GM12878 (cell line): ENCODE results near the gene NME7. TPM values are rescaled to one million over a fixed set of nuclear protein-coding genes. Genes with fewer than 3 reads are reported as not detected.

ENCODE experiments used
- ATAC-seq: fragments of 200-7000 bp; cut with Tn5 transposase; 3 replicates; pipeline ENCODE4 v1.9.1; 2020; ENCODE audit warnings: mild to moderate bottlenecking, moderate library complexity
- BruUV-seq: library from RNA; stranded (reverse); fragments of 400-500 nt; replicated peaks from 2 replicates; lab custom pipeline; 2021; lab: Mats Ljungman, UMichigan
- CTCF ChIA-PET: fragments of 300-600 bp; sonication (Branson Sonifier 250); formaldehyde crosslinking; extraction: SDS; loops from one replicate; lab custom pipeline; 2021; ENCODE audit warnings: inconsistent platforms; lab: Yijun Ruan, JAX
- POLR2A ChIA-PET: fragments of 350-600 bp; formaldehyde crosslinking; extraction: SDS; loops from one replicate; lab custom pipeline; 2021; ENCODE audit warnings: inconsistent platforms; lab: Charles Lee
- RAD21 ChIA-PET: fragments of 300-600 bp; sonication (Branson Sonifier 250); formaldehyde crosslinking; loops from one replicate; lab custom pipeline; 2023; ENCODE audit warnings: antibody characterized with exemption; ENCODE audit not compliant: unreplicated experiment; lab: Charles Lee
- SMC1A ChIA-PET: fragments of 300-600 bp; sonication (Branson Sonifier 250); formaldehyde crosslinking; loops from one replicate; lab custom pipeline; 2023; ENCODE audit not compliant: unreplicated experiment, uncharacterized antibody; lab: Charles Lee
- DNase-seq: peaks from one replicate; pipeline ENCODE4 v3.0.0-alpha.2; 2011; ENCODE audit warnings: low read depth, low spot score
- FAIRE-seq: peaks from 3 replicates; lab custom pipeline; 2011; peaks lifted over from hg19 to GRCh38; lab: Jason Lieb, UNC
- H2AFZ ChIP-seq: 2 replicates; pipeline ENCODE4 v1.6.0; 2011; ENCODE audit warnings: low read depth, low read length, control low read depth; ENCODE audit not compliant: control insufficient read depth
- H3K27ac ChIP-seq: 2 replicates; pipeline ENCODE4 v1.5.1; 2011; ENCODE audit warnings: control low read depth; ENCODE audit not compliant: control insufficient read depth, insufficient read depth
- H3K27me3 ChIP-seq, 2 experiments: replicated peaks in 1 of 2; 2 replicates each; pipeline versions ENCODE4 v1.6.0 to v1.6.1; 2011; ENCODE audit warnings: low read length in 1 of 2; ENCODE audit not compliant: control insufficient read depth in 2 of 2, insufficient read depth in 2 of 2
- H3K36me3 ChIP-seq, 2 experiments: 2 replicates each; pipeline ENCODE4 v1.5.1; 2011; ENCODE audit warnings: low read length in 1 of 2; ENCODE audit not compliant: control insufficient read depth in 2 of 2, insufficient read depth in 2 of 2
- H3K4me1 ChIP-seq: 2 replicates; pipeline ENCODE4 v1.6.1; 2011; ENCODE audit warnings: mild to moderate bottlenecking, low read length, moderate library complexity, mixed read lengths; ENCODE audit not compliant: control insufficient read depth, insufficient read depth
- H3K4me2 ChIP-seq: 2 replicates; pipeline ENCODE4 v1.6.0; 2011; ENCODE audit warnings: control low read depth; ENCODE audit not compliant: control insufficient read depth, insufficient read depth
- H3K4me3 ChIP-seq: fragments of 200-600 bp; sonication (generic); 2 replicates; pipeline ENCODE4 v1.5.1; 2016
- H3K79me2 ChIP-seq: 2 replicates; pipeline ENCODE4 v1.6.0; 2011; ENCODE audit warnings: low read length; ENCODE audit not compliant: control insufficient read depth, insufficient read depth
- H3K9ac ChIP-seq: 2 replicates; pipeline ENCODE4 v1.8.0; 2011; ENCODE audit warnings: low read length, control low read depth, mixed read lengths; ENCODE audit not compliant: control insufficient read depth, insufficient read depth
- H3K9me3 ChIP-seq: replicated peaks from 3 replicates; pipeline ENCODE4 v1.5.1; 2011; ENCODE audit warnings: mild to moderate bottlenecking, low read length; ENCODE audit not compliant: control insufficient read depth, insufficient read depth
- H4K20me1 ChIP-seq: 2 replicates; pipeline ENCODE4 v1.6.0; 2011; ENCODE audit not compliant: control insufficient read depth, insufficient read depth
- ATF2 ChIP-seq: IDR thresholded peaks from 2 replicates; pipeline ENCODE4 v1.6.1; 2012; ENCODE audit warnings: low read length, inconsistent platforms
- CREB1 ChIP-seq: IDR thresholded peaks from 2 replicates; pipeline ENCODE4 v1.6.1; 2012; ENCODE audit warnings: low read depth, mild to moderate bottlenecking, inconsistent platforms
- CREM ChIP-seq: IDR thresholded peaks from 2 replicates; pipeline ENCODE4 v1.6.1; 2014; ENCODE audit warnings: antibody characterized with exemption, low read depth
- FOXM1 ChIP-seq: IDR thresholded peaks from 2 replicates; pipeline ENCODE4 v1.6.1; 2012; ENCODE audit warnings: low read depth, mild to moderate bottlenecking, inconsistent platforms, low read length, moderate library complexity
- GABPA ChIP-seq: IDR thresholded peaks from 2 replicates; pipeline ENCODE4 v1.6.1; 2014; ENCODE audit warnings: antibody characterized with exemption, low read depth, mild to moderate bottlenecking, inconsistent platforms
- IKZF1 ChIP-seq: fragments of 450-650 bp; conservative IDR thresholded peaks from 2 replicates; pipeline ENCODE4 v1.6.1; 2017; ENCODE audit warnings: antibody characterized with exemption, mild to moderate bottlenecking
- IRF3 ChIP-seq: fragments of 450-650 bp; IDR thresholded peaks from 2 replicates; pipeline ENCODE4 v1.6.1; 2014; ENCODE audit warnings: mild to moderate bottlenecking
- KAT2A ChIP-seq: conservative IDR thresholded peaks from 2 replicates; pipeline ENCODE4 v1.6.1; 2011; ENCODE audit warnings: low read depth, low read length; ENCODE audit not compliant: control insufficient read depth
- KDM1A ChIP-seq: fragments of 200-600 bp; sonication (generic); IDR thresholded peaks from 2 replicates; pipeline ENCODE4 v1.6.1; 2016; ENCODE audit warnings: borderline replicate concordance
- NFYA ChIP-seq: IDR thresholded peaks from 2 replicates; pipeline ENCODE4 v1.6.1; 2011; ENCODE audit warnings: low read depth, mild to moderate bottlenecking, low read length, improper control_type of control experiment, borderline replicate concordance
- PML ChIP-seq: IDR thresholded peaks from 2 replicates; pipeline ENCODE4 v1.6.1; 2012; ENCODE audit warnings: low read length, inconsistent platforms
- PRDM15 ChIP-seq: fragments of 450-650 bp; formaldehyde crosslinking; IDR thresholded peaks from 2 replicates; pipeline ENCODE4 v1.4.0; 2020; ENCODE audit warnings: mild to moderate bottlenecking, moderate library complexity
- RB1 ChIP-seq: fragments of 450-650 bp; formaldehyde crosslinking; IDR thresholded peaks from 2 replicates; pipeline ENCODE4 v1.6.1; 2017; ENCODE audit warnings: mild to moderate bottlenecking, borderline replicate concordance
- SMC3 ChIP-seq: IDR thresholded peaks from 2 replicates; pipeline ENCODE4 v1.6.1; 2011; ENCODE audit warnings: low read length, improper control_type of control experiment, borderline replicate concordance
- WGBS: methylation state at CpG from one replicate; pipeline ENCODE4 v1.1.6; 2016; ENCODE audit warnings: low lambda C conversion rate; ENCODE audit not compliant: insufficient replicate concordance, insufficient coverage; ENCODE audit errors: missing lambda C conversion rate; 5-methylcytosine and 5-hydroxymethylcytosine counted together
- in situ Hi-C: fragments of 300-500 bp; cut with MboI; formaldehyde crosslinking; loops from 9 replicates; pipeline ENCODE4 v1.14.3; 2018; ENCODE audit warnings: mixed read lengths
- intact Hi-C: fragments of 100-400 bp; cut with micrococcal nuclease; formaldehyde crosslinking; loops from one replicate; pipeline ENCODE4 v1.14.2; 2022; ENCODE audit not compliant: unreplicated experiment
- polyA plus RNA-seq, 11 experiments: library from polyadenylated mRNA; depleted of rRNA in 4 of 11; unstranded in 6 of 11; stranded (reverse) in 5 of 11; fragments of >200 nt; fragmentation: Nextera tagmentation in 4 of 11; fragmentation: Illumina TruSeq in 1 of 11; extraction: Ambion mirVana in 4 of 11; extraction: Trizol in 1 of 11; gene quantifications; 1 replicate in 1 of 11; 2 replicates in 10 of 11; pipeline versions ENCODE4 v1.2.1 to v1.2.3, GENCODE V29; 2011 to 2016; ENCODE audit warnings: inconsistent platforms in 2 of 11, missing spikeins in 2 of 11, low read depth in 1 of 11
- total RNA-seq, 4 experiments: library from RNA; depleted of rRNA in 3 of 4; stranded (reverse); fragments of >200 nt in 3 of 4; fragmentation: Illumina TruSeq in 1 of 4; extraction: Trizol in 1 of 4; gene quantifications; 2 replicates each; pipeline versions ENCODE4 v1.2.1 to v1.2.3, GENCODE V29; 2013 to 2021

NME7 gene
- total and polyA plus RNA-seq, 10 of the 15 experiments (the other 5 are each of a cell fraction or from before 2014, with no cell fraction given): 1.5 to 15.6 (median 7.2) TPM

- Histone ChIP-seq H3K4me2 (no peak overlapping the region), H2AFZ (no peak overlapping the region), H3K79me2 (no peaks in the 10 kb centered on the region), H4K20me1 (no peaks in the 10 kb centered on the region), H3K4me1 (no peaks in the 10 kb centered on the region), H3K9me3 (no peaks in the 10 kb centered on the region), H3K27me3 (no peaks in the 10 kb centered on the region)
- in situ Hi-C loops: no loop called here
- ChIA-PET CTCF (interaction anchor here (1.3 kb wide), 1 partner anchor 642 kb away, joined by 3 read pairs; no protein-coding TSS in a partner anchor), SMC1A (interaction anchor here (0.5 to 1.9 kb wide), 3 partner anchors 12 to 1064 kb away, joined by 3 to 5 read pairs (median 3); no protein-coding TSS in a partner anchor)
- DNase-seq: no peak
- ATAC-seq: no peak
- intact Hi-C loops: no loop called here
- FAIRE-seq: no peak
- TF ChIP-seq GABPA (no peak), FOXM1 (no peak), NFYA (no peak), KDM1A (no peak), RB1 (no peak), PML (no peak), IKZF1 (no peak), SMC3 (no peak), KAT2A (no peak), IRF3 (no peak), ATF2 (no peak), CREM (no peak), CREB1 (no peak), PRDM15 (CRISPR knock-in tag) (no peak)
- TF ChIP-seq, all 136 proteins: peak for 0
- no peak overlapping the region for H3K27ac ChIP-seq
- 82% methylated on average over 1 of the region's 1 CpG for WGBS
- no peak overlapping the region for H3K9ac ChIP-seq
- no TSS peak for BruUV-seq
- no peaks in the 10 kb centered on the region for H3K36me3 ChIP-seq
- ChIA-PET POLR2A (no interaction called here), RAD21 (no interaction called here)
- no peak overlapping the region for H3K4me3 ChIP-seq
Observed at GRCh38 chr1:169245706-169246105, 121.9 kb downstream of the NME7 start.
